WTC11 (cell line): Measurements from ENCODE around the gene TRAPPC2B. TPM values are rescaled to one million over a fixed set of nuclear protein-coding genes. Genes with fewer than 3 reads are reported as not detected.

Experiments
- ATAC-seq: fragments of 200-7000 bp; cut with Tn5 transposase; 2 replicates; pipeline ENCODE4 v1.10.0; 2021; ENCODE audit warnings: mild to moderate bottlenecking, moderate library complexity
- CTCF ChIA-PET: fragments of 300-600 bp; sonication (Branson Sonifier 250); formaldehyde crosslinking; loops from one replicate; lab custom pipeline; 2021; ENCODE audit warnings: antibody characterized with exemption; lab: Charles Lee
- POLR2A ChIA-PET: fragments of 350-600 bp; sonication (Branson Sonifier 250); formaldehyde crosslinking; loops from one replicate; lab custom pipeline; 2021; ENCODE audit warnings: antibody characterized with exemption; lab: Charles Lee
- DNase-seq: peaks from one replicate; pipeline ENCODE4 v3.0.0; 2021; ENCODE audit warnings: low spot score
- H3K27ac Mint-ChIP-seq: 2 replicates; pipeline ENCODE4 v1.8.0; 2021; ENCODE audit warnings: mixed read lengths
- H3K27me3 Mint-ChIP-seq: 2 replicates; pipeline ENCODE4 v1.8.0; 2021; ENCODE audit warnings: low read depth, mild to moderate bottlenecking, moderate library complexity, mixed read lengths
- H3K36me3 Mint-ChIP-seq: 2 replicates; pipeline ENCODE4 v1.8.0; 2021; ENCODE audit warnings: mixed read lengths
- H3K4me1 Mint-ChIP-seq: 2 replicates; pipeline ENCODE4 v1.8.0; 2022; ENCODE audit warnings: mixed read lengths
- H3K4me3 Mint-ChIP-seq: 2 replicates; pipeline ENCODE4 v1.8.0; 2021; ENCODE audit warnings: mild to moderate bottlenecking, moderate library complexity, mixed read lengths
- H3K9me3 Mint-ChIP-seq: 2 replicates; pipeline ENCODE4 v1.8.0; 2021; ENCODE audit warnings: mixed read lengths
- ATF1 ChIP-seq: sonication (generic); formaldehyde crosslinking; IDR thresholded peaks from 2 replicates; pipeline ENCODE4 v1.8.1; 2023; ENCODE audit warnings: mild to moderate bottlenecking, moderate library complexity, missing genetic modification reagents
- ATF6 ChIP-seq: sonication (generic); formaldehyde crosslinking; IDR thresholded peaks from 2 replicates; pipeline ENCODE4 v1.8.1; 2023; ENCODE audit warnings: mild to moderate bottlenecking, missing genetic modification reagents
- ELF4 ChIP-seq: sonication (generic); formaldehyde crosslinking; IDR thresholded peaks from 2 replicates; pipeline ENCODE4 v1.8.1; 2022; ENCODE audit warnings: low read depth, mild to moderate bottlenecking, moderate library complexity, missing genetic modification reagents
- EMX1 ChIP-seq: fragments of 250-450 bp; sonication (Bioruptor Pico); IDR thresholded peaks from 2 replicates; pipeline ENCODE4 v1.8.0; 2021; ENCODE audit warnings: mild to moderate bottlenecking
- ERG ChIP-seq: fragments of 250-450 bp; sonication (Bioruptor Pico); IDR thresholded peaks from 2 replicates; pipeline ENCODE4 v1.8.0; 2021; ENCODE audit warnings: mild to moderate bottlenecking
- ETV6 ChIP-seq: sonication (generic); formaldehyde crosslinking; IDR thresholded peaks from 2 replicates; pipeline ENCODE4 v1.8.1; 2022; ENCODE audit warnings: mild to moderate bottlenecking, missing genetic modification reagents
- FOXP1 ChIP-seq: sonication (generic); formaldehyde crosslinking; IDR thresholded peaks from 2 replicates; pipeline ENCODE4 v1.8.0; 2022; ENCODE audit warnings: missing genetic modification reagents, mild to moderate bottlenecking, moderate library complexity, borderline replicate concordance
- GABPB1 ChIP-seq: sonication (generic); formaldehyde crosslinking; IDR thresholded peaks from 2 replicates; pipeline ENCODE4 v1.8.1; 2023; ENCODE audit warnings: mild to moderate bottlenecking, missing genetic modification reagents
- HMGA2 ChIP-seq: fragments of 250-450 bp; sonication (Bioruptor Pico); IDR thresholded peaks from 2 replicates; pipeline ENCODE4 v1.4.0; 2021; ENCODE audit warnings: mild to moderate bottlenecking, moderate library complexity
- HMGXB4 ChIP-seq: sonication (generic); formaldehyde crosslinking; IDR thresholded peaks from 2 replicates; pipeline ENCODE4 v1.8.1; 2023; ENCODE audit warnings: mild to moderate bottlenecking, moderate library complexity, missing genetic modification reagents
- KAT7 ChIP-seq: sonication (generic); formaldehyde crosslinking; IDR thresholded peaks from 2 replicates; pipeline ENCODE4 v1.8.1; 2023; ENCODE audit warnings: missing genetic modification reagents, mild to moderate bottlenecking, borderline replicate concordance
- NFYB ChIP-seq: sonication (generic); formaldehyde crosslinking; conservative IDR thresholded peaks from 2 replicates; pipeline ENCODE4 v1.8.0; 2022; ENCODE audit warnings: low read depth, missing genetic modification reagents
- PRRX2 ChIP-seq: fragments of 250-450 bp; sonication (Bioruptor Pico); IDR thresholded peaks from 2 replicates; pipeline ENCODE4 v1.8.0; 2021; ENCODE audit warnings: mild to moderate bottlenecking
- SP1 ChIP-seq: sonication (generic); formaldehyde crosslinking; conservative IDR thresholded peaks from 2 replicates; pipeline ENCODE4 v1.8.1; 2022; ENCODE audit warnings: missing genetic modification reagents
- ZBTB43 ChIP-seq: sonication (generic); formaldehyde crosslinking; IDR thresholded peaks from 2 replicates; pipeline ENCODE4 v1.8.1; 2023; ENCODE audit warnings: mild to moderate bottlenecking, missing genetic modification reagents
- ZNF425 ChIP-seq: fragments of 250-450 bp; sonication (Bioruptor Pico); conservative IDR thresholded peaks from 2 replicates; pipeline ENCODE4 v1.9.0; 2021; ENCODE audit warnings: mild to moderate bottlenecking
- ZNF671 ChIP-seq: fragments of 250-450 bp; sonication (Bioruptor Pico); IDR thresholded peaks from 2 replicates; pipeline ENCODE4 v1.8.0; 2021; ENCODE audit warnings: mild to moderate bottlenecking
- total RNA-seq: library from RNA; stranded (reverse); gene quantifications from 3 replicates; pipeline ENCODE4 v1.2.3, GENCODE V29; 2021
- TF ChIP-seq, protein P1 (sequence below): sonication (generic); formaldehyde crosslinking; IDR thresholded peaks from 2 replicates; pipeline ENCODE4 v1.8.0; 2023; ENCODE audit warnings: missing genetic modification reagents, mild to moderate bottlenecking, borderline replicate concordance
- TF ChIP-seq, protein P2 (sequence below): fragments of 250-450 bp; sonication (Bioruptor Pico); IDR thresholded peaks from 2 replicates; pipeline ENCODE4 v2.1.2; 2022; ENCODE audit warnings: mild to moderate bottlenecking, moderate library complexity

The TRAPPC2B gene
- total RNA-seq, 1 experiment from 2014 or later: 10.5 TPM

DNA sequence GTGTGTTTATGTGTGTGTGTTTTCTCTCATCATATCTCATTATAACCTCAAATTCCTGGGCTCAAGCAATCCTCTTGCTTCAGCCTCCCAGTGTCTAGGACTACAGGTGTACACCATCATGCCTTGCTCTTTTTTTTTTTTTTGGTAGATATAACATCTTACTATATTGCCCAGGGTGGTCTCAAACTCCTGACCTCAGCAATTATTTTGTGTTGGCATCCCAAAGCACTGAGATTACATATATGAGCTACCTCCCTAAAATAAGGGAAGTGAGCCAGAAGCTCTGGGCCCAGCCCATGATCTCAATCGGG lies 43.5 kb upstream of the TRAPPC2B start (continued):
- TF ChIP-seq NFYB (CRISPR knock-in tag) (no peak), HMGA2 (CRISPR knock-in tag) (no peak), FOXP1 (CRISPR knock-in tag) (no peak), GABPB1 (no peak), KAT7 (CRISPR knock-in tag) (no peak), PRRX2 (CRISPR knock-in tag) (no peak), EMX1 (CRISPR knock-in tag) (no peak)

- Mint-ChIP-seq H3K4me1 (peaks cover 18% of the 10 kb centered on the region), H3K27ac (peak within 1 kb of the TSS; percentile 98), H3K27me3 (peaks cover 20% of the 10 kb centered on the region), H3K9me3 (no peaks in the 10 kb centered on the region), H3K36me3 (peaks cover 16% of the 10 kb centered on the region), H3K4me3 (peak within 1 kb of the TSS; percentile 87)
- DNase-seq (peak; percentile 97), ATAC-seq (peak; percentile 93)
- ChIA-PET POLR2A (interaction anchor here (0.6 to 0.7 kb wide), 3 partner anchors 115 to 367 kb away, joined by 3 read pairs; no protein-coding TSS in a partner anchor), CTCF (interaction anchor here (0.6 to 1.1 kb wide), 2 partner anchors 31 to 361 kb away, joined by 3 to 5 read pairs; partner anchors contain the start of gene ZNF551)
- 0 out of 2 replicates have a peak, but pooled peaks have one; percentile 47 for TF ChIP-seq FOXP1 (CRISPR knock-in tag)
- TF ChIP-seq ZBTB43 (CRISPR knock-in tag): no peak
- no peak for TF ChIP-seq ETV6
- TF ChIP-seq ERG (CRISPR knock-in tag): no peak
- TF ChIP-seq ATF1 (CRISPR knock-in tag): no peak
- TF ChIP-seq, protein P1, sequence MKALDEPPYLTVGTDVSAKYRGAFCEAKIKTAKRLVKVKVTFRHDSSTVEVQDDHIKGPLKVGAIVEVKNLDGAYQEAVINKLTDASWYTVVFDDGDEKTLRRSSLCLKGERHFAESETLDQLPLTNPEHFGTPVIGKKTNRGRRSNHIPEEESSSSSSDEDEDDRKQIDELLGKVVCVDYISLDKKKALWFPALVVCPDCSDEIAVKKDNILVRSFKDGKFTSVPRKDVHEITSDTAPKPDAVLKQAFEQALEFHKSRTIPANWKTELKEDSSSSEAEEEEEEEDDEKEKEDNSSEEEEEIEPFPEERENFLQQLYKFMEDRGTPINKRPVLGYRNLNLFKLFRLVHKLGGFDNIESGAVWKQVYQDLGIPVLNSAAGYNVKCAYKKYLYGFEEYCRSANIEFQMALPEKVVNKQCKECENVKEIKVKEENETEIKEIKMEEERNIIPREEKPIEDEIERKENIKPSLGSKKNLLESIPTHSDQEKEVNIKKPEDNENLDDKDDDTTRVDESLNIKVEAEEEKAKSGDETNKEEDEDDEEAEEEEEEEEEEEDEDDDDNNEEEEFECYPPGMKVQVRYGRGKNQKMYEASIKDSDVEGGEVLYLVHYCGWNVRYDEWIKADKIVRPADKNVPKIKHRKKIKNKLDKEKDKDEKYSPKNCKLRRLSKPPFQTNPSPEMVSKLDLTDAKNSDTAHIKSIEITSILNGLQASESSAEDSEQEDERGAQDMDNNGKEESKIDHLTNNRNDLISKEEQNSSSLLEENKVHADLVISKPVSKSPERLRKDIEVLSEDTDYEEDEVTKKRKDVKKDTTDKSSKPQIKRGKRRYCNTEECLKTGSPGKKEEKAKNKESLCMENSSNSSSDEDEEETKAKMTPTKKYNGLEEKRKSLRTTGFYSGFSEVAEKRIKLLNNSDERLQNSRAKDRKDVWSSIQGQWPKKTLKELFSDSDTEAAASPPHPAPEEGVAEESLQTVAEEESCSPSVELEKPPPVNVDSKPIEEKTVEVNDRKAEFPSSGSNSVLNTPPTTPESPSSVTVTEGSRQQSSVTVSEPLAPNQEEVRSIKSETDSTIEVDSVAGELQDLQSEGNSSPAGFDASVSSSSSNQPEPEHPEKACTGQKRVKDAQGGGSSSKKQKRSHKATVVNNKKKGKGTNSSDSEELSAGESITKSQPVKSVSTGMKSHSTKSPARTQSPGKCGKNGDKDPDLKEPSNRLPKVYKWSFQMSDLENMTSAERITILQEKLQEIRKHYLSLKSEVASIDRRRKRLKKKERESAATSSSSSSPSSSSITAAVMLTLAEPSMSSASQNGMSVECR (CRISPR knock-in tag): peak; percentile 69; the same call in 1 of the 2 replicates
- TF ChIP-seq ZNF425 (CRISPR knock-in tag): no peak
- no peak for TF ChIP-seq ELF4 (CRISPR knock-in tag)
- TF ChIP-seq, protein P2, sequence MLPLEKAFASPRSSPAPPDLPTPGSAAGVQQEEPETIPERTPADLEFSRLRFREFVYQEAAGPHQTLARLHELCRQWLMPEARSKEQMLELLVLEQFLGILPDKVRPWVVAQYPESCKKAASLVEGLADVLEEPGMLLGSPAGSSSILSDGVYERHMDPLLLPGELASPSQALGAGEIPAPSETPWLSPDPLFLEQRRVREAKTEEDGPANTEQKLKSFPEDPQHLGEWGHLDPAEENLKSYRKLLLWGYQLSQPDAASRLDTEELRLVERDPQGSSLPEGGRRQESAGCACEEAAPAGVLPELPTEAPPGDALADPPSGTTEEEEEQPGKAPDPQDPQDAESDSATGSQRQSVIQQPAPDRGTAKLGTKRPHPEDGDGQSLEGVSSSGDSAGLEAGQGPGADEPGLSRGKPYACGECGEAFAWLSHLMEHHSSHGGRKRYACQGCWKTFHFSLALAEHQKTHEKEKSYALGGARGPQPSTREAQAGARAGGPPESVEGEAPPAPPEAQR (CRISPR knock-in tag): no peak
- TF ChIP-seq ZNF671: no peak
- TF ChIP-seq HMGXB4 (CRISPR knock-in tag): 0 out of 2 replicates have a peak, but pooled peaks have one; percentile 31
- peak; percentile 44 for TF ChIP-seq NFYB (CRISPR knock-in tag)
- peak; percentile 86 for TF ChIP-seq SP1 (CRISPR knock-in tag)
- no peak for TF ChIP-seq ATF6 (CRISPR knock-in tag)
Observed at GRCh38 chr19:57320180-57321084, 42.9 kb upstream of the TRAPPC2B start, which contains the start of gene ZNF543. Gene ZNF543 (plus strand): TSS chr19:57320472. CDS start chr19:57320854, 382 bp downstream.
